ENCODE results near the gene PPP1R8.

DNA sequence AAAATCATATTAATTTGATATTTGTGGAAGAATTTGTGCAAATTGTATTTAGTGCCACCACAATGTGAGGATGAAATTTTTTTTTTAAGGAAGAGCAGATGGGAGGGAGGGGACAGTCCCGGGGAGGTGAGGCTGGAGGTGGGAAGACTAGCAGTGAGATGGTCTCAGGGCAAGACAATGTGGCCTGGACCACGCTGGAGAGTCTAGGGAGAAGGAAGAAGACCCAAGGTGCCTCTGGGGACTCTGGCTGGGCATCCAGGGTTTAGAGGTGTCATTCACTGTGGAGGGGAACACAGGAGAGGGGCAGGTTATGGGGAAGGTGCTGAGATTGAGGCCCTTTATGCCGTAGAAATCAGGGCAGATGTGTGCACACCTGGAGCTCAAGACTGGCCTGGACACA is 31.4 kb downstream of the PPP1R8 start:
- no peak for TF ChIP-seq FOXK2 (IDR thresholded peaks at IDR 0.05)
- no peak for TF ChIP-seq SP1 (IDR thresholded peaks at IDR 0.05)
- no peak for TF ChIP-seq ZNF384 (IDR thresholded peaks at IDR 0.05)
- no peak for TF ChIP-seq FOXM1 (IDR thresholded peaks at IDR 0.05; ENCODE audit: borderline replicate concordance)
- TF ChIP-seq NFRKB (IDR thresholded peaks at IDR 0.05): no peak
